ENCODE measurements around the gene METTL6. TPM values are rescaled to one million over a fixed set of nuclear protein-coding genes. Genes with fewer than 3 reads are reported as not detected.
A peak's percentile ranks its signal among the peaks of the same experiment; 100 is the strongest.

Gene METTL6
- total RNA-seq, 3 donors from 2014 or later = 10.1 to 13.7 (median 10.1) TPM

- H3K4me3 ChIP-seq = no peak overlapping the region
- no peaks in the 10 kb centered on the region for H3K4me1 ChIP-seq (ENCODE audit: low read depth)
- TF ChIP-seq, protein P1, sequence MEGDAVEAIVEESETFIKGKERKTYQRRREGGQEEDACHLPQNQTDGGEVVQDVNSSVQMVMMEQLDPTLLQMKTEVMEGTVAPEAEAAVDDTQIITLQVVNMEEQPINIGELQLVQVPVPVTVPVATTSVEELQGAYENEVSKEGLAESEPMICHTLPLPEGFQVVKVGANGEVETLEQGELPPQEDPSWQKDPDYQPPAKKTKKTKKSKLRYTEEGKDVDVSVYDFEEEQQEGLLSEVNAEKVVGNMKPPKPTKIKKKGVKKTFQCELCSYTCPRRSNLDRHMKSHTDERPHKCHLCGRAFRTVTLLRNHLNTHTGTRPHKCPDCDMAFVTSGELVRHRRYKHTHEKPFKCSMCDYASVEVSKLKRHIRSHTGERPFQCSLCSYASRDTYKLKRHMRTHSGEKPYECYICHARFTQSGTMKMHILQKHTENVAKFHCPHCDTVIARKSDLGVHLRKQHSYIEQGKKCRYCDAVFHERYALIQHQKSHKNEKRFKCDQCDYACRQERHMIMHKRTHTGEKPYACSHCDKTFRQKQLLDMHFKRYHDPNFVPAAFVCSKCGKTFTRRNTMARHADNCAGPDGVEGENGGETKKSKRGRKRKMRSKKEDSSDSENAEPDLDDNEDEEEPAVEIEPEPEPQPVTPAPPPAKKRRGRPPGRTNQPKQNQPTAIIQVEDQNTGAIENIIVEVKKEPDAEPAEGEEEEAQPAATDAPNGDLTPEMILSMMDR (IDR thresholded peaks at IDR 0.05) = no peak
- ATAC-seq (no peak), DNase-seq (no peak)
- intact Hi-C loops (cut with DNase I, micrococcal nuclease) = loop anchor here in 1 of 2 donors (5.0 kb wide), 1 partner anchor 142 kb away; no protein-coding TSS in a partner anchor
- H3K9me3 ChIP-seq = no peaks in the 10 kb centered on the region
- no peaks in the 10 kb centered on the region for H3K36me3 ChIP-seq (ENCODE audit: low read depth)
Measured at GRCh38 chr3:15409239-15409638, 18.1 kb downstream of the METTL6 start.

DNA sequence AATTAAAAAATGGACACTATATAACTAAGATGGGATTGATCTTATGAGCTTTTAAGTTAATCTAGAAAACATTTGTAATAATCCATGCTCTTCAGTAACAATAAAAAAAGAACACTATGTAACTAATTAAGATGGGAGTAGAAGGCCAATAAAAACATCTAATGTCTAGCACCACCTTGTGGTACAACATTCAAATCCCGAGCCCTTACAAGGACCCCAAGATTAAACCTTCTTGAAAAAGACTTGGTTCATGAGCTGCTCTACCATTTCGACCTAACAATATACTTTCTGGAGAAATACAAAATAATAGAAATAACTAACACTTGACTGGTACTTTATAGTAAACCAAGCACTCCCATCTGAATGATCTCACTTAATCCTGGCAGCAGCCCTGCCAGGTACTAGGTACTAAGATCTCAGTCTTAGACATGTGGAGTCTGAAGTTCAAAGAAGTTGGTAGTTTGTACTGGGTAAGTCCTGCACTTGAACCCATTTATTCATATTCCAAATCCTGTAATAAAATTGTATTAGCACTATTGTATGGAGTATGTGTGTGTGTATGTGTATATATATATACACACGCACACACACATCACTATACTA lies 21.8 kb downstream of the METTL6 start:
- DNase-seq (peak in 1 of 3 donors; percentile 50), ATAC-seq (peak; percentile 66)
- H3K4me1 ChIP-seq (ENCODE audit: low read depth) = no peaks in the 10 kb centered on the region
- TF ChIP-seq, protein P1 (IDR thresholded peaks at IDR 0.05) = peak; percentile 48
- H3K36me3 ChIP-seq (ENCODE audit: low read depth) = no peaks in the 10 kb centered on the region
- H3K9me3 ChIP-seq = no peaks in the 10 kb centered on the region
- H3K4me3 ChIP-seq = no peak overlapping the region
- intact Hi-C loops (cut with DNase I, micrococcal nuclease) = loop anchor here in 1 of 2 donors (5.0 kb wide), 1 partner anchor 138 kb away; no protein-coding TSS in a partner anchor

DNA sequence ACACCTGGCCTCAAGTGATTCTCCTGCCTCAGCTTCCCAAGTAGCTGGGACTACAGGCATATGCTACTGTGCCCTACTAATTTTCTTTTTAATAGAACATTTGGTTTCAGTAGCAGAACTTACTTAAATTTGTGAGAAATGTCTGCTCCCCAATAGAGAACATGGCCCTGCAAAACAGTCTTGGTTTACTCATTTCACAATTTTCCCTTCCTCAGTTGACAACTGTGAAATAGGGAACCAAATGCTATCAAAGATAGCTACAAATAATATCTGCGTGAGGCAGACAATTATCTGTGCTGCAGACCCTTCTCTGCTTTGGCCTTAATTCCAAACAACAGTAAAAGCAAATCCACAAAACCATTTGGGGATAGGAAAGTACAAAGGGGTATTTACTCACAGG lies 22.6 kb downstream of the METTL6 start:
- DNase-seq = no peak
- Histone ChIP-seq H3K36me3 (ENCODE audit: low read depth) (no peaks in the 10 kb centered on the region), H3K4me3 (no peak overlapping the region), H3K4me1 (ENCODE audit: low read depth) (no peaks in the 10 kb centered on the region), H3K9me3 (no peaks in the 10 kb centered on the region)
- TF ChIP-seq, protein P1 (IDR thresholded peaks at IDR 0.05) = no peak
- intact Hi-C loops (cut with DNase I, micrococcal nuclease) = loop anchor here in 1 of 2 donors (5.0 kb wide), 1 partner anchor 137 kb away; no protein-coding TSS in a partner anchor
- no peak for ATAC-seq

DNA sequence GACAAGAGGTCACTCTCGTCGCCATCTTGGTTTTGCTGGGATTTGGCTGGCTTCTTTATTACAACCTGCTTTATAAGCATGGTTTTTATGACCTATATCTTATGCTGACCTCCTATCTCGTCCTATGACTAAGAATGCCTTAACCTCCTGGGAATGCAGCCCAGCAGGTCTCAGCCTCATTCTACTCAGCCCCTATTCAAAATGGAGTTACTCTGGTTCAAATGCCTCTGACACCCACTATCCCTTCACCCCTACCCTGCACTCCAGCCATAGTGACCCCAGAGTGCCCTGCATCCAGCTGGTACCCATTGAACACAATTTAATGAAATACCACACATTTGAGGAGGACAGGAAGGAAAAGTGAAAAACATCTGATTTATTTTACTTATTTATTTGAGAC lies 23.4 kb downstream of the METTL6 start:
- Histone ChIP-seq H3K36me3 (ENCODE audit: low read depth) (no peaks in the 10 kb centered on the region), H3K4me3 (no peak overlapping the region), H3K9me3 (no peaks in the 10 kb centered on the region), H3K4me1 (ENCODE audit: low read depth) (no peaks in the 10 kb centered on the region)
- TF ChIP-seq, protein P1 (IDR thresholded peaks at IDR 0.05) = no peak
- no peak for DNase-seq
- intact Hi-C loops (cut with DNase I, micrococcal nuclease) = no loop called here
- ATAC-seq = no peak

GRCh38 chr3:15403495-15403894 lies 23.8 kb downstream of the METTL6 start:
- no peak for DNase-seq
- H3K9me3 ChIP-seq = no peaks in the 10 kb centered on the region
- TF ChIP-seq, protein P1 (IDR thresholded peaks at IDR 0.05) = no peak
- ATAC-seq = no peak
- no peaks in the 10 kb centered on the region for H3K36me3 ChIP-seq (ENCODE audit: low read depth)
- no peak overlapping the region for H3K4me3 ChIP-seq
- no peaks in the 10 kb centered on the region for H3K4me1 ChIP-seq (ENCODE audit: low read depth)
- intact Hi-C loops (cut with DNase I, micrococcal nuclease) = no loop called here

Measured in mucosa of descending colon (tissue), 3 donors.